ENCODE measurements around the gene CRKL. TPM values are rescaled to one million over a fixed set of nuclear protein-coding genes. Genes with fewer than 3 reads are reported as not detected.
"Not testable (repeated sequence)": the region's sequence is repeated elsewhere in the genome, so short reads cannot be mapped to it uniquely, and the experiment has no call there.

CRKL gene
- total RNA-seq, 1 experiment from 2014 or later = 69.9 TPM

- Mint-ChIP-seq H3K9me3 (ENCODE audit: low read depth, unreplicated experiment) (no peaks in the 10 kb centered on the region), H3K27ac (ENCODE audit: unreplicated experiment) (no peak overlapping the region), H3K27me3 (ENCODE audit: unreplicated experiment) (peaks cover under 1% of the 10 kb centered on the region), H3K4me1 (ENCODE audit: low read depth, unreplicated experiment) (no peaks in the 10 kb centered on the region), H3K4me3 (ENCODE audit: low read depth, unreplicated experiment) (no peak overlapping the region), H3K36me3 (ENCODE audit: insufficient read depth, unreplicated experiment) (peaks cover 10% of the 10 kb centered on the region)
- CTCF ChIA-PET = no interaction called here
- intact Hi-C loops (cut with micrococcal nuclease; ENCODE audit: unreplicated experiment) = no loop called here
- BruUV-seq (replicated peaks) = no TSS peak
- no peak for TF ChIP-seq CTCF (IDR thresholded peaks at IDR 0.05; ENCODE audit: unreplicated experiment)
- no peak for DNase-seq
Measured at GRCh38 chr22:20968281-20968977, 51.2 kb downstream of the CRKL start.

- CTCF ChIA-PET = interaction anchor here (0.6 to 1.7 kb wide), 2 partner anchors 9 to 13 kb away, joined by 3 to 4 read pairs; no protein-coding TSS in a partner anchor
- no peak for DNase-seq
- H3K27ac Mint-ChIP-seq (ENCODE audit: unreplicated experiment) = no peak overlapping the region
- H3K4me1 Mint-ChIP-seq (ENCODE audit: low read depth, unreplicated experiment) = no peaks in the 10 kb centered on the region
- BruUV-seq (replicated peaks) = no TSS peak
- H3K4me3 Mint-ChIP-seq (ENCODE audit: low read depth, unreplicated experiment) = no peak overlapping the region
- no peak for TF ChIP-seq CTCF (IDR thresholded peaks at IDR 0.05; ENCODE audit: unreplicated experiment)
- peaks cover 14% of the 10 kb centered on the region for H3K27me3 Mint-ChIP-seq (ENCODE audit: unreplicated experiment)
- peaks cover 7% of the 10 kb centered on the region for H3K36me3 Mint-ChIP-seq (ENCODE audit: insufficient read depth, unreplicated experiment)
- intact Hi-C loops (cut with micrococcal nuclease; ENCODE audit: unreplicated experiment) = no loop called here
- H3K9me3 Mint-ChIP-seq (ENCODE audit: low read depth, unreplicated experiment) = no peaks in the 10 kb centered on the region
Measured at GRCh38 chr22:20970939-20971657, 53.9 kb downstream of the CRKL start.

GRCh38 chr22:20972014-20972694, 54.9 kb downstream of the CRKL start:
- H3K27ac Mint-ChIP-seq (ENCODE audit: unreplicated experiment); H3K36me3 Mint-ChIP-seq (ENCODE audit: insufficient read depth, unreplicated experiment); BruUV-seq (replicated peaks); DNase-seq; H3K4me3 Mint-ChIP-seq (ENCODE audit: low read depth, unreplicated experiment); intact Hi-C loops (cut with micrococcal nuclease; ENCODE audit: unreplicated experiment); H3K4me1 Mint-ChIP-seq (ENCODE audit: low read depth, unreplicated experiment); H3K9me3 Mint-ChIP-seq (ENCODE audit: low read depth, unreplicated experiment): not testable (repeated sequence)
- peaks cover 14% of the 10 kb centered on the region for H3K27me3 Mint-ChIP-seq (ENCODE audit: unreplicated experiment)
- CTCF ChIA-PET = interaction anchor here (0.6 to 0.7 kb wide), 9 partner anchors 16 to 1865 kb away, joined by 3 to 10 read pairs (median 4); partner anchors contain the start of gene CRKL

GRCh38 chr22:20972933-20973577, 55.8 kb downstream of the CRKL start:
- CTCF ChIA-PET = interaction anchor here (0.6 to 0.7 kb wide), 4 partner anchors 36 to 87 kb away, joined by 3 to 4 read pairs (median 4); partner anchors contain the start of gene CRKL
- TF ChIP-seq CTCF (IDR thresholded peaks at IDR 0.05; ENCODE audit: unreplicated experiment) = no peak
- intact Hi-C loops (cut with micrococcal nuclease; ENCODE audit: unreplicated experiment) = no loop called here
- peaks cover 7% of the 10 kb centered on the region for H3K36me3 Mint-ChIP-seq (ENCODE audit: insufficient read depth, unreplicated experiment)
- no peak for DNase-seq
- H3K27me3 Mint-ChIP-seq (ENCODE audit: unreplicated experiment) = peaks cover 14% of the 10 kb centered on the region
- H3K9me3 Mint-ChIP-seq (ENCODE audit: low read depth, unreplicated experiment) = no peaks in the 10 kb centered on the region
- no peak overlapping the region for H3K27ac Mint-ChIP-seq (ENCODE audit: unreplicated experiment)
- H3K4me1 Mint-ChIP-seq (ENCODE audit: low read depth, unreplicated experiment) = no peaks in the 10 kb centered on the region
- no TSS peak for BruUV-seq (replicated peaks)
- no peak overlapping the region for H3K4me3 Mint-ChIP-seq (ENCODE audit: low read depth, unreplicated experiment)
